ENCODE measurements around the gene PRELID2. TPM values are rescaled to one million over a fixed set of nuclear protein-coding genes. Genes with fewer than 3 reads are reported as not detected.

PRELID2 gene
- total RNA-seq, 5 donors from 2014 or later (not counting 1 experiment from before 2014, with no cell fraction given): 0.23 to 1.9 (median 0.69) TPM

Other genes with a start within 250 kb of the PRELID2 start
- gene GRXCR2, start 37.7 kb upstream of the PRELID2 start, total RNA-seq: not detected
- under 1 TPM in 4 of 5 donors, not detected in 1; 0.26 to 0.75 (median 0.37) TPM for gene SH3RF2, start 101.2 kb upstream of the PRELID2 start, total RNA-seq